Measurements from ENCODE around the gene CYTH3.

DNA sequence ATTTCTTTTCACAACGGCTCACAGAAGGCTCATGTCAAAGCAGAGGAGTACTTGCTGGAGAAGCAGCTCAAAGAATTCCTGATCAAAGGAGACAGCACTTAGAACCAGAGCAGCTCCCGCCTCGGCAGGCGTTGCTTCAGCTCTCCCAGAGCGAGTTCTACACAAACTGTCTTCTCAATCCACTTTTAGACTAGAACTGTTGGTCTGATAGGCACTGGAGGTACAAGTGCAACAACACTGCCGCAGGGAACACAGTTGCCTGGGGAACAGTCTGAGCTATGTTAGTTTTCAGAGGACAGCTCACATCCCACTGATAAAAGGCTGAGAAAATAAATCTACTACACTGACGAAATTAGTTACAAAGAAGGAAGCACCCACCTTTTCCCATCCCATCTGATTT, 35.4 kb downstream of the CYTH3 start:
- TF ChIP-seq, protein P1, sequence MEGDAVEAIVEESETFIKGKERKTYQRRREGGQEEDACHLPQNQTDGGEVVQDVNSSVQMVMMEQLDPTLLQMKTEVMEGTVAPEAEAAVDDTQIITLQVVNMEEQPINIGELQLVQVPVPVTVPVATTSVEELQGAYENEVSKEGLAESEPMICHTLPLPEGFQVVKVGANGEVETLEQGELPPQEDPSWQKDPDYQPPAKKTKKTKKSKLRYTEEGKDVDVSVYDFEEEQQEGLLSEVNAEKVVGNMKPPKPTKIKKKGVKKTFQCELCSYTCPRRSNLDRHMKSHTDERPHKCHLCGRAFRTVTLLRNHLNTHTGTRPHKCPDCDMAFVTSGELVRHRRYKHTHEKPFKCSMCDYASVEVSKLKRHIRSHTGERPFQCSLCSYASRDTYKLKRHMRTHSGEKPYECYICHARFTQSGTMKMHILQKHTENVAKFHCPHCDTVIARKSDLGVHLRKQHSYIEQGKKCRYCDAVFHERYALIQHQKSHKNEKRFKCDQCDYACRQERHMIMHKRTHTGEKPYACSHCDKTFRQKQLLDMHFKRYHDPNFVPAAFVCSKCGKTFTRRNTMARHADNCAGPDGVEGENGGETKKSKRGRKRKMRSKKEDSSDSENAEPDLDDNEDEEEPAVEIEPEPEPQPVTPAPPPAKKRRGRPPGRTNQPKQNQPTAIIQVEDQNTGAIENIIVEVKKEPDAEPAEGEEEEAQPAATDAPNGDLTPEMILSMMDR (IDR thresholded peaks at IDR 0.05) = no peak
- TF ChIP-seq POLR2AphosphoS5 (IDR thresholded peaks at IDR 0.05; ENCODE audit: insufficient read depth in 1 of 2, low read depth in 1 of 2) = no peak

Data from vagina (tissue), 2 donors.